ENCODE measurements around the gene WHRN.

GRCh38 chr9:114376586-114377445 lies 128.5 kb downstream of the WHRN start:
- TF ChIP-seq CTCF (conservative IDR thresholded peaks at IDR 0.05): no peak
- no peak for TF ChIP-seq EZH2 (IDR thresholded peaks at IDR 0.05; ENCODE audit: low read depth)

Data from PC-9 (cell line).